ENCODE results near the gene AS3MT. TPM values are rescaled to one million over a fixed set of nuclear protein-coding genes. Genes with fewer than 3 reads are reported as not detected.

AS3MT gene
- polyA plus RNA-seq, 4 donors = 18.8 to 27.2 (median 22.0) TPM

Other genes with a start within 250 kb of the AS3MT start
- gene TRIM8, start 225.0 kb upstream of the AS3MT start, polyA plus RNA-seq (ENCODE audit: insufficient read length in 4 of 4) = 100 to 1,000 TPM in 3 of 4 donors, 10 to 100 TPM in 1; 76.9 to 146 (median 129) TPM
- gene ARL3, start 155.1 kb upstream of the AS3MT start, polyA plus RNA-seq (ENCODE audit: insufficient read length in 4 of 4) = 10 to 100 TPM; 19.0 to 31.4 (median 28.5) TPM
- gene SFXN2, start 154.8 kb upstream of the AS3MT start, polyA plus RNA-seq (ENCODE audit: insufficient read length in 4 of 4) = 10 to 100 TPM in 3 of 4 donors, 1 to 10 TPM in 1; 8.3 to 63.1 (median 50.1) TPM
- 10 to 100 TPM; 46.6 to 57.6 (median 47.6) TPM for gene WBP1L, start 125.5 kb upstream of the AS3MT start, polyA plus RNA-seq (ENCODE audit: insufficient read length in 4 of 4)
- gene CYP17A1, start 32.1 kb upstream of the AS3MT start, polyA plus RNA-seq (ENCODE audit: insufficient read length in 4 of 4) = 1 to 10 TPM in 1 of 4 donors, under 1 TPM in 2, not detected in 1; 0.39 to 2.1 (median 0.63) TPM
- gene BORCS7, start 15.2 kb upstream of the AS3MT start, polyA plus RNA-seq (ENCODE audit: insufficient read length in 4 of 4) = 10 to 100 TPM; 50.9 to 60.2 (median 56.7) TPM
- 1 to 10 TPM; 5.4 to 9.9 (median 9.6) TPM for gene CNNM2, start 48.8 kb downstream of the AS3MT start, polyA plus RNA-seq (ENCODE audit: insufficient read length in 4 of 4)

Data from left renal pelvis (tissue), 4 donors.